Activated gamma-delta T cell treated with Interleukin-2 at 50 U/mL for 16 hours (primary cell): Measurements from ENCODE around the gene GPR146.
"Not testable (repeated sequence)": the region's sequence is repeated elsewhere in the genome, so short reads cannot be mapped to it uniquely, and the experiment has no call there.

Experiments used
- DNase-seq: peaks from one replicate; pipeline ENCODE4 v3.0.0-alpha.2; 2020

GPR146 gene

GRCh38 chr7:1059200-1060091, 15.1 kb downstream of the GPR146 start:
- DNase-seq: no peak

GRCh38 chr7:1060315-1061072, 16.1 kb downstream of the GPR146 start:
- no peak for DNase-seq

DNA sequence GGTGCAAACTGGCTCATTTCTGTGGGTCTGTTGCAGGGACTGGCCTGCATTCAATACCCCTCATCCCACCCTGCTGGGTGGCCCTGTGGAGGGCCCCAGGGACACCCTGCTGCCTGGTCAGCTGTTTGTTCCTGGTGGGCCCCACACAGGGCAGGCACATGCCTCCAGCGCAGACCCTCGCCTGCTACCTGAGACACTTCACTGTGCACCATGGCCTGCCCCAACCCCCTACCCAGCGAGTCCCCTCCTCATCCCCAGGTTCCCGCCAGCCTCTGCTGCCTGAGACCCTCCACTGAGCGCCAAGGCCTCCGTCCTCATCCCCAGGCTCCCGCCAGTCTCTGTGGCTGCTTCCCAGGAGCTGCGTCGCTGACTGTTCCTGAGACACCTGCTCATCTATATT, 16.8 kb downstream of the GPR146 start:
- DNase-seq: no peak

DNA sequence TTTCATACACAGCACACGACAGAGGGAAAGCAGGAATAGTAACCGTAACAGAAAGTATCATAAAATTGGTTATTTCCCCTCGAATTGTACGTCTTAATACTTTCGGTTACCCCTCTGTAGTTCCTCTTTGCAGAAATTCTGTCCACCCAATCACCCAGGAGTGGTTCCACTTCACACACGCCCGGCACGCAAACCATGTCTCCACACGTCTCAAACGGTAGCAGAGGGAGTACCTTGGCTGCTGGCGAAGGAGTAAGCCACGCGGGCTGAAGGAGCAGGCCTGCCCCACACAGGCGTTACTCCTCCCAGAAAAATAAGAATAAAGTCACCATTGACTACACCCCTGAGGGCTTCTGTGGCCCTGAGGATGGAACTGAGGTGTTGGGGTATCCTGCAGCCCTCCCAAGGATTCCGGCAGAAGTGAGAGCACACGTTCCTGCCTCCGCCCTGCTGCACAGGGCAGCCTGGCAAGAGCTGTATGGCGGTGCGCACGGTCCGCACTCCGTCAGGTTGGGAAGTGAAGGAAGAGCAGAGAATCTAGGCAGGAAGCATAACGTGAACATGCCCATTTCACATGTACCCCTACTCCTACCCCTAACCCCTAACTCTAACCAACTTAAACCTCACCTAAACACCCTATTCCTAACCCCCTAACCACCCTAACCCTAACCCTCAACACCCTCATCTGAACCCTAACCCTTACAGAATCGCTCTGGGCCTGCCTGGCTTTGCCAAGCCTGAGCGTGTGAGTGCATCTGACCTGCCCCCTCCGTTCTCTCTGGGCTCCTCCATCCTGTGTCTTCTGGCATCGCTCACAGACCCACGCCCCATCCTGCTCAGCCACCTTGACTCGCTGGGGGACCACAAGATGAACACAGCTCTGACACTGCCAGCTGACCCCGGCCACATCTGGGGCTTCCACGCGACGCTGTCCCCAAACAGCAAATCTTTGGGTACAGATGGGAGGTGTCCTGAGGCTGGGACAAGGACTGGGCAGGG, 18.2 kb downstream of the GPR146 start:
- DNase-seq: no peak

DNA sequence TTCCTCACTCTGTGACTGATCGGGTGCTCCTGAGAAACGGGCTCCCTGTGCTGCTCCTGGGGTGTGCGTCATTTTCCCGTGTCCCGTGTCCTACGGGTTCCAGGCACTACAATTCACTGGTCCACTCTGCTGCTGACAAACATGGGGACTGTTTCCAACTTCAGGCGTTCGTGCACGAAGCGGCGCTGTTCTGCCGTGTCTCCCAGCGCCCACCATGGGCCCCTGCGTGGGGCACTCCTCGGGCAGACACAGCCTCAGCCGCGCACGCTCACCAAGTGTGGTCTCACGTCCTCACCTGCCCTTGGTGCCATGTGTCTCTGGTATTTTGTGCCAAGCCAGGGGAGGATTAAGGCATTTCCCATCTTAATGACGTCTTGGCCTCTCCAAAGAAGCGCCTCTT, 19.0 kb downstream of the GPR146 start:
- no peak for DNase-seq

GRCh38 chr7:1064581-1064980, 20.2 kb downstream of the GPR146 start:
- no peak for DNase-seq

- no peak for DNase-seq
Observed at GRCh38 chr7:1065263-1065584, 20.9 kb downstream of the GPR146 start.

GRCh38 chr7:1065585-1066241, 21.4 kb downstream of the GPR146 start:
- peak; percentile 81 for DNase-seq

GRCh38 chr7:1066242-1066588, 21.9 kb downstream of the GPR146 start:
- DNase-seq: no peak

- no peak for DNase-seq
Observed at GRCh38 chr7:1068013-1068412, 23.7 kb downstream of the GPR146 start.

DNA sequence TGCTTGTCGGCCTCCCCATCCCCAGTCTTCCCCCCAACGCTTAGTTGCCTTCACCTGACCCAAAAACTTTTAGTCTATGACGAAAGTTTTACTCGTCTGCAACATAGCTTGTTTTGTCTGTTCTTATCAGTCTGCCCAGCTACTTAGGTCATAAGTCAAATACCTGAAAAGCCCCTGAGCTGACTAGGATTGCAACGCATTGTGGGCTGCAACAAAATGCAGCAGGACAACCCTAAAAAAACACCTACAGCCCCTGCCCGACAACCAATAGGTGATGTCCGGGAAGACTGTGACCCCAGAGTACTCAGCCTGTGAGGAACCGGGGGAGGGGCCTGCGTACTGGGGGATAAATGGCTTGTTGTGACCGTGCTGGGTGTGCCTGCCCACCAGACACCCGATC, 24.3 kb downstream of the GPR146 start:
- no peak for DNase-seq

DNA sequence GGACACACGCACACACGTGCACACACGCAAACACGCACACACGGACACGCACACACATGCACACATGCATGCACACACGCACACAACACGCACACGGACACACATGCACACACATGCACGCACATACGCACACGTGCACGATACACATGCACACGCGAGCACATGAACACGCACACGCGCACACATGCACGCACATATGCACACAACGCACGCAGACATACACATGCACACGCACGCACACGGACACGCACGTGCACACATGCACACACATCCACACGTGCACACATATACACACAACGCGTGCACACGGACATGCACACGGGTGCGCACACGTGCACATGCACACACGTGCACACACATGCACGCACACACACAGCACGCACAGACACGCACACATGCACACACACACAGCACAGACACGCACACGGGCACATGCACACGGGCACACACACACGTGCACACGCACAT, 26.2 kb downstream of the GPR146 start:
- no peak for DNase-seq

DNA sequence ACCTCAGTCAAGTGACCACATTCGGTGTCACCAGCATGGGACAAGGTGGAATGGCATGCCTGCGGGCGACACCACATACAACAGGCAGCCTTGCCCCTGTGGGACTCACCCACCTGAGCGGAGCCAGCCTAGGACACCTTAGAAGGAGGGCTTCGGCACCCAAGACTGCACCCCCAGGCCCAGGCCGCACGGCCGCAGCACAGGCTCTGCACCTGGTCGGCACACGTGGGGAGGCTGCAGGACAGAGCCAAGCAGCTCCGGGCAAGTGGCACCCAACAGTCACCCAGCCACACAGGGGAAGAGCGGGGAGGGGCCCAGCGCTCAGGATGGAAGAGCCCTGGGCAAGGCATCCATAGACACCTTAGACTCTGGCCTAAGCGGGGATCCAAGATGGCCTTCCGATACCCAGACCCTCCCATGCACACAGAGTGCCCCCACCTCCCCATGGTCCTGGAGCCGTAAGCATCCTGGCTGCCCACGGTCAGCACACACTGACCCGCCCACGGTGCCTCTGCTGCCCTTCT, 27.4 kb downstream of the GPR146 start:
- DNase-seq: no peak

DNA sequence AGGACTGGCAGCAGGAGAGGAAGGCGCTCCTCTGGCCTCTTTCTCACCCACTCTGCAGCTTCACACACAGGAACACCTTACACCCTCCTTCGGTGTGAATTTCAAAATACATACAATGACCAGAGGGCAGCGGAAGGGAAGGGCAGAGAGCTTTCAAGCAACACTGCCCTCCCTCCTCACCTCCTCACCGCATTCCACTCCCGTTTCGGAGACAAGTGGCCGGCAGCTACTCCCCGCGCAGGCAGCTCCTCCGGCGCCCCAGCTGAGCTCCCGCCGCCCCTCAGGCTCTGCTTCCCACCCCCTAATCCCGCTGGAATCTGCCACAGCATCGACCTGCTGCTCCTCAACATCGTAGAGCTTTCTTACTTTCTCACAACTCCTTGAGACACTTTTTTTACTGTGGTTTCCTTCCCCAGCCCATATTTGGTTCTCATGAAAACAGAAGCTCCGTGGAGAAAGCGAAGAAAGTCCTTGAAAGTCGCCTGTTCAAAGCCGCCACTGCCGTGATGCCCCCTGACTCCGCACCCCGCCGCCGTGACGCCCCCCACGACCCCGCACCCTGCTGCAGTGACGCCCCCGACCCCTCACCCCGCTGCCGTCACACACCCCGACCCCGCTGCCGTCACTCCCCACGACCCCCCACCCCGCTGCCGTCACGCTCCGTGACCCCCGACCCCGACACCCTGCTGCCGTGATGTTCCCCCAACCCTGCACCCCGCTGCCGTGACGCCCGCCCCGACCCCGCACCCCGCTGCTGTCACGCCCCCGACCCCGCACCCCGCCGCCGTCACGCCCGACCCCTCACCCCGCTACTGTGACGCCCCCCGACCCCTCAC, 29.0 kb downstream of the GPR146 start:
- no peak for DNase-seq

GRCh38 chr7:1074018-1074417, 29.7 kb downstream of the GPR146 start:
- not testable (repeated sequence) for DNase-seq

GRCh38 chr7:1074593-1075431, 30.5 kb downstream of the GPR146 start:
- DNase-seq: no peak

GRCh38 chr7:1076184-1077072, 32.1 kb downstream of the GPR146 start:
- no peak for DNase-seq

DNA sequence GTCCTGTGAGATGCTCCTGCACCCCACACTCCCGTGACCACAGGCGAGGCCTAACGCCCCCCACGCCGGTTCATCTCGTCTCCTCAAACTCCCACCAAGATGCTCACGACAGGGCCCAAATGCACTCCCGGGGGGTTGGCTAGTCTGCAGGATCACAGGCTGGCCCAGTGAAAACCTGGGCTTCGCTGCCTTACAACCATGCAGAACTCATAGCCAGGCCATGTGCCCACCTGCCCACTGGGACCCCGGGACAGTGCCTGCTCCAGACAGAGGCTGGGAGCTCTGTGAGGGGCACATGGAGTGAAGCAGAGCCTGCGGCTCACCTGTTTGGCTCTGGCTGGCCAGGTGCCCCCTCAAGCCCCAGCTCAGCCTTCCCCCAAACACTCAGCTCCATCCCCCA, 34.2 kb downstream of the GPR146 start:
- no peak for DNase-seq

- DNase-seq: no peak
Observed at GRCh38 chr7:1078985-1079384, 34.6 kb downstream of the GPR146 start.
